HG03521 (cell line): ENCODE measurements around the gene RNF152.
"Not testable (repeated sequence)": the region's sequence is repeated elsewhere in the genome, so short reads cannot be mapped to it uniquely, and the experiment has no call there.

Source experiments
- ATAC-seq: cut with Tn5 transposase; IDR thresholded peaks from one replicate; pipeline ENCODE4 v1.9.1; 2021; ENCODE audit warnings: mild to moderate bottlenecking, moderate library complexity; ENCODE audit not compliant: unreplicated experiment

Gene RNF152

DNA sequence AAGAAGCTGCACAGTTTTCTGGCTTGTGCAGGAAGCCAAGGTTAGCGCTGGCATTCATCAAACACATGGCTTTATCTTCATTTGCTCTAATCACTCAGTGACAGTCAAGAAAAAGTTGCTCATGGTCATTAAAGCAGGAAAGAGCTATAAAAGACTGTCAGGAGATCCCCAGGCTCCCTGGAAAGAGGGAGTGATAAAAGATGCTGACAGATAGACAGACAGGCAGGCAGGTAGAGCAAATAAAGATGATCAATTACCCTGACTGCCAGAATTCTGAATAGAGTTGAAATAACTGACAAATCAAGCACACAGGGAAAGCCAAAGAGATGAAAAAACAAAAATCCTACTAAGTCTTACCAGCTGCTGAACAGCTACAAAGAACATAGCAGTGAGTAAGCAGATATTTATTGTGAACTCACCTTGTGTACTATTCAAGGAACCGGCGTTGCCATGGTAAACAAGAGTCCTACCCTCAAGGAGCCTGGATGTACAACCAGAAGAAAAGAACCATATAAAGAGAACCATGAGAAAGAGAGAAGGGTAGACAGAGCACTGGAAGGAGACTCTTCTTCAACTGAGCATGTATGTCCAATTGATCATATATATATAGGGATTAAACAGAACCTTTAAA lies 68.0 kb downstream of the RNF152 start:
- no peak for ATAC-seq

DNA sequence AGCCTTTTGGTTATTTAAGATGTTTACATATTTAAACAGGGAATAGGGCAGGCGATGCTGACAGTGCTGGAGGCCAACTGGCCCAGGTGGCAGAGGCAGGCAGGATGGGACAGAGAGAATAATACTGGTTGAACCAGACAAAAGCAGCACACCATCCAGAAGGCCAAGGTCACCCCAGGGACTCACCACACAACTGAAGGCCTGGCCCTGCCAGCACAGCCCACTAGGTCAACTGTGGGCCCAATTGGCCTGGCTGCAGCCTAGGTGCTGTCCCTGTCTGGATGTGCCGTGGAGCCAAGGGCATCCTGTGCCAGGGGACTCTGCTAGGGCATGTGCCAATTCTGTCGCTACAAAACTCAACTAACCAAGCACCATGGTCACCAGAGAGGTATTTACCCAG lies 69.2 kb downstream of the RNF152 start:
- ATAC-seq = no peak

DNA sequence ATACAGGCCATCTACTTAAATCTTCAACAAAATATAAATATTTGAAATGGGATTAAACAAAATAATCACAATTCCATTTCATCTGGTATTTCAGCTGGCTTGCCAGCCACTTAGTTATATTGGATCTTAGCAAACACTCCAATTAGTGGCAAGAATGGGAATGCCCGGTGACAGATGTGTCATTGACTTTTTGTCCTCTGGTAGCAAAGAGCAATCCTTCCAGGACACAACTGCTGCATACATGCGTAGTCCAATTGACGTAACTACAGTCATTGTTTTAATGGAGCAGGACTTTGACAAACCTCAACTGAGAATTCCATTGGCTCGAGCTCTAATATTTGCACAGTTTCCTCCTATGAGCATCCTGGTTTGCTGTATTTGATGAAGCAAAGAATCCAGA lies 69.9 kb downstream of the RNF152 start:
- no peak for ATAC-seq

DNA sequence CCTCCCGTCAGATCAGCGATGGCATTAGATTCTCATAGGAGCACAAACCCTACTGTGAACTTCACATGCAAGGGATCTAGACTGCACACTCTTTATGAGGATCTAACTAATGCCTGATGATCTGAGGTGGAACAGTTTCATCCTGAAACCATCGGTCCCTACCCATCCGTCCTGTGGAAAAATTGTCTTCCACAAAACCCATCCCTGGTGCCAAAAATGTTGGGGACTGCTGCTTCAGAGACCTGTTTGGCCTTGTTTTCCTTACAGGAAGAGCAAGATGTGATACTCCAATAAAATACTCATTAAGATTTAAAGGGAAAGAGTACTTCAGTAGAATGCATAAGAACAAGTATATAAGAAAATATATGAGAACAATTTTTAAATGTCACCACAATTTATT lies 71.1 kb downstream of the RNF152 start:
- no peak for ATAC-seq

DNA sequence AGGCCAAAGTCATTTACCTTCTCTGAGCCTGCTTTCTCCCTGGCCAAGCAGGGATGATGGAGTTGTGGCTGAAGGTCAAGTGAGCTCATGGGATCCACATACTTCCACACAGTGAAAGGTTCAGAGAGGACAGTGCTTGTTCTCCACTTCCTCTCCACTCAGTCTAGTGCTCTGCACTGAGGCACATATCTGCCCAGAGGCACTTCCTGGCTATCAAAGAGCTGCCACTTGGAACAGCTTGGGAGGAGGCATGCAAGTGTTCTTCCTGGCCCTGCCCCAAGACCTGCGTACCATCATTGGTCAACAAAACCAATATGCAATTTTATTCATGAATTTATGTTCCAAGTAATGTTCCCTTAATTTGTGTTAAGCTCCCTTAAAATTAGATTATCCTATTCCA lies 71.9 kb downstream of the RNF152 start:
- ATAC-seq = no peak

DNA sequence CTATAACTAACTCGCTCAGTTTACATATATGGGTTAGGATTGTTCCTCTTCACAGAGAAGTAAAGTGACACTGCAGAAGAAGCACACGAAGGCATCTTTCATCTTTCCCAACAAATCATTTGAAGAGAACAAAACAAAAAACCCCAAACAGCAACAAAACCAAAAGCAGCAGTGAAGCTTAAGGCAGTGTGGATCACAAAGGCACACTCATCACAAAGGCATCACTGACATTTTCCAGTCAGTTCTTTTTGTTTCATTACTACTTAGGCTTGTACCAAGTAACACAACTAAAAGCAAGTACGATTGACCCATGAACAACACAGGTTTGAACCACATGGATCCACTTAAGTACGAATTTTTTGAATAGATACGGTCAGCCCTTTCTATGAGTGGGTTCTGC lies 75.7 kb downstream of the RNF152 start:
- no peak for ATAC-seq

DNA sequence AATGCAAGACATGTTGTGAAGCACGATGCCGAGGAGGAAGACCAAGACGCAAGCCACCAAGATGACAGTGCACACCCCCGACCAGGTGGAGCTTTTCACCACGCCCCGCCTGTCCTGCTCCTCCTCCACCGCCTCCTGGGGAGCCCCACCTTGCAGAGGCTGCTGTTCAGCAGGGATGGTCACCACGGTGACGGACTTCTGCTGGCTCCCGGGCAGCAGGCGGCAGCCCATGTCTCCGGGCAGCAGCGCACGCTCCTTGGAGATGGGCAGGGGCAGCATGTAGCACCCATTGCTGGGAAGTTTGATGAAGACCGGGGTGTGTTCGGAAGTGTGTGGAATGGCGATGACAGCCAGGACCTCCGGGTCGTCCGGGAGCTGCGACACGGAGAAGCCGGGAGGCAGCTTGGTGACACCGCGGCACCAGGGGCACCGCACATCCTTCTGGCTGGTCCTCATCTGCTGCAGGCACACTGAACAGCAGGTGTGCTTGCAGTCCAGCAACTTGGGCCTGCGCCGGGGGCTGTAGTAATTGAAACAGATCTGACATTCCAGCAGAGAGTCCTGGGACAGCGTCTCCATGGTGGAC lies 76.8 kb downstream of the RNF152 start:
- no peak for ATAC-seq

DNA sequence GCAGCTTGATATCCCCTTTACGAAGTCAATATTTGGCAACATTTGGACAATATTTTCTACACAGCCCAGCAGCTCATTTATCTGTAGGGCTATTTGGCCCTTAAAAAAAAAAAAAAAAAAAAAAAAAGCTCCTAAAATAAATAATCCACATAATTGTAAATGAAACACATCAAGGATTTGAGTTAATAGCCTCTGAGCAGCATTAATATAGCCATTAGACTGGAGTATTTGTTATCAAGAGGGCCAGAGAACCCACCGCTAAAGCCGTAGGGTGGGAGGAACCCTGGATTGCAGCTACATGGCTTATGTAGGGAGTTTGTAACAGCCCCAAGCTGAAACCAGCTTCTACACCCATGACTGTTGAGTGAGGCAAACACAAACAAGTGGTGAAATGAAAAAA lies 84.5 kb downstream of the RNF152 start:
- no peak for ATAC-seq

DNA sequence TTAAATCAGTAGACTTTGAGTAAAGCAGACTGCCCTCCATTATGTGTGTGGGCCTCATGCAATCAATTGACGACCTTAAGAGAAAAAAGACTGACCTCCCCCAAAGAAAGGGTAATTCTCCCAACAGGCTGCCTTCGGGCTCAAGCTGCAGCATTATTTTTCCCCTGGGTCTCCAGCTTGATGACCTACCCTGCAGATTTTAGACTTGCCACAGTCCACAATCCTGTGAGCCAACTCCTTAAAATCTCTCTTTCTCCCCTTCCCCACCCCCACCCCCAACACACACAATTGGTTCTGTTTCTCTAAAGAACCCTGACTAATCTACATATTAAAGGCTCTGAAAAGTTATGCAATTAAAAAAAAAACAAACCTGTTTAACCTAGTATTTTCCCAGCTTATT lies 89.4 kb downstream of the RNF152 start:
- ATAC-seq = no peak

DNA sequence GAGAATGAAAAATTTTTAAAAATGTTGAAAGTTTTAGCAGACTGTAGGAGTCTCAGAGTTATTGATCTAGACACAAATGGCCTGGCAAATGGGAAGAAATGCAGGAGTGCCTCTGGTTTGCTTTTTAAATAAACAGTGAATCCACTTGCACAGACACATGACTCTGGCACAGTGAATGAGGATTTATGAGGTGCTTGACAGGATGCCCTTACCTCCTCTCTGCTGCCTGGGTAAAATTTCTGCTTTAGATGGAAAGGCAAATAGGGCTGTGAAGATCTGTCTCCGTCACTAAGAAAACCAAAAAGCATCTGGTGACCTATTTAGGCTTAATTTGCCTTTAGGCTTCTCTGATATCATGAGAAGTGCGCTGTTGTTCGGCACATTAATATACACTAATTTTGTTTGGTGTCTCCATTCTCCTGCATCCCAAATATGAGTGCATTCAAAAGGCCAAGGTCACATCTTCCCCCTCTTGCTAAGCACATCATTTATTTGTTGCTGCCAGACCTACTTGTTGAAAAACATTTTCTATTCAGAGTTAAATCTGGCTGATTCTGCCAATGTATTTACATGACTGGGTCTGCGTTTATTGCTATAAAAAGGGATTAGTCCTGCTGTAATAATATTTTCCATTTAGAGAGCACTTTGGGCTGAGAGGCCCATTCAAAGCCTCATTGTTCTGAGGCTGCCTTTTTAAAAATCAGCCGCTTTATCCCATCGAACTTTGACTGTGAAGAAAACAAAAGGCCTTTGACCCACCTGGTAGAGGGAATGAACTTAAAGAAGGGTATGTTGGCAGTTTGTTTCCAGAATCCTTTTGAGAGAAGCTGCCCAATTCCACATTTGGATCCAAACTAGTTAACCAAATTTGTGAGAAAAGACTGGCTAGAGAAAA lies 94.9 kb downstream of the RNF152 start:
- no peak for ATAC-seq

DNA sequence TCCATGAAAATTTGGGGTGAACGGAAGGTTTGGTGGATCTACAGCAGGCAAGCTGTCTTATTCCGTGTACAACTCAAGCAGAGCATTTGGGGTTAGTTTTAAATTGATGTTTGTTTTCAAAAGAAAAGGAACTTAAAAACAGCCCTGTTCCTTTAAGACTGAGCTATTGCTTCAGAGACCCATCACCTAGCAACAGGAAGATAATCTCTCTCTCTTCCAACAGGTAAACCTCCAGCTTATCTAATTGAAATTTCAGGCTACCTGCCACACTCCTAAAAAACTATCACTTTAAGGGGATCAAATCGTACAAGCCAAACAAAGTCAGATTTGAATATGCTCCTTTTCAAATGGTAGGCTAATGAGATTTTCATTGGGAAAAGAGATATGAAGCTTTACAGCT lies 101.8 kb downstream of the RNF152 start:
- no peak for ATAC-seq

DNA sequence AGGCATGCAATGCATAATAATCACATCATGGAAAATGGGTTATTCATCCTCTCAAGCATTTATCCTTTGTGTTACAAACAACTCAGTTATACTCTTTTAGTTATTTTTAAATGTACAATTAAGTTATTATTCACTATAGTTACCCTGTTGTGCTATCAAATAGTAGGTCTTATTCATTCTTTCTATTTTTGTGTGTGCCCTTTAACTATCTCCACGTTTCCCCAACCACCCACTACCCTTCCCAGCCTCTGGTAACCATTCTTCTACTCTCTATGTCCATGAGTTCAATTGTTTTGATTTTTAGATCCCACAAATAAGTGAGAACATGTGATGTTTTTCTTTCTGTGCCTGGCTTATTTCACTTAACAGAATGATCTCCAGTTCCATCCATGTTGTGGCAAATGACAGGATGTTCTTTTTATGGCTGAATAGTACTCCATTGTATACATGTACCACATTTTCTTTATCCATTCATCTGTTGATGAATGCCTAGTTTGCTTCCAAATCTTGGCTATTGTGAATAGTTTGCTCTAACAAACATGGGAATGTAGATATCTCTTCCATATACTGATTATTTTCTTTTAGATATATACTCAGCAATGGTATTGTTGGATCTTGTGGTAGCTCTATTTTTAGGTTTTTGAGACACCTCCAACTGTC lies 105.7 kb downstream of the RNF152 start:
- not testable (repeated sequence) for ATAC-seq

DNA sequence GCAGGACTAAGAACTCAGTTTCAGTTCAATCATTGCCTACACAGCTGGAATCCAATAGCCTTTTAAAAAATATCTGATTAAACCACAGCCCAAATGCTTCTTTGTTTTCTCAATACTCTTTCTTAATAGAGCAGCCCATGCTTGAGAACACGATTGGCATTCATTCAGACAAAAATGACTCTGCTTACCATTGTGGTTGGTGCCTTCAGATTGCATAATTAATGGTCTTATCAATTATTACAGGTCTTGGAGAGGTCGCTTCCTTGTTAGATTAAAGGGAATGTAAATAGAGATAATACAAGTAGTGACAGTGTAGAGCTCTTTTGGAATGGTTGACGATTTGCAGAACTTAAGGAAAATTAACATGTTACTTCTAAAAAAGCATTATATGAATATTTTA lies 107.2 kb downstream of the RNF152 start:
- ATAC-seq = no peak

DNA sequence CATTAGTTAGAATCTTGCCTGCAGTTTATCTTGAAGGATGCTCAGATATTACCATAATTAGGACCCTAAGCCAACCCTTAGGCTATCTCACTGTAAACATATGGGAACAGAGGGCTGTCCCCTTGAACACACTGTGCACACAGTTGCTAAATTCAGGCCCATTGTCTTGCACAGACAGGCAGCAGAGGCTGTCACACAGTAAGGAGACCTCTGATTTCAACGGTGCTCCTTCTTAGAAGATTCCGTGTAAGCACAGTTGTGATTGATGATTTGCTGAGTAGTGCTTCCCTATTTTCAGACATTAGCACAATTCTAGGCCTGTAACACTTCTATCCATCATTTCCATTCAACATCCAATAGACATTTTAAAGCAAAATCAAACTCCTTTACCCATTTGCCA lies 108.0 kb downstream of the RNF152 start:
- no peak for ATAC-seq

DNA sequence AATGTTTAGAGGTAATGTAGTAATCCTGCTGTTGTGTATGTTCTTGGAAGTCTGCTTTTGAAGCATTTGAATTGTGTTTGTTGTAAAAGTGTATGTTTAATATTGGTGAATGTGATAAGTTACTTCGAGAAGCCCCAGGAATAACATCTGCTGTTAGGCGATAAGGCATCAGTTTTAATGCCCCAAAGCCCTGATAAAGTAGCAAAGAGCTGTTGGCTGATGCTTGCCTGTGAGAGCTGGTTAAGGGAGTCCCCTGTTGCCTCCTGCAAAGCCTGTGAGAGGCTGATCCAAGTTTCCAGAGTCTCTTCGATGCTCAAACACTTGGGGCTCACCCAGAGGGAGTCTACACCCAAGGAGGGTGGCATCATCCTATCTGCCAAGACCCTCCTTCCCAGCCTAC lies 110.3 kb downstream of the RNF152 start:
- ATAC-seq = no peak

DNA sequence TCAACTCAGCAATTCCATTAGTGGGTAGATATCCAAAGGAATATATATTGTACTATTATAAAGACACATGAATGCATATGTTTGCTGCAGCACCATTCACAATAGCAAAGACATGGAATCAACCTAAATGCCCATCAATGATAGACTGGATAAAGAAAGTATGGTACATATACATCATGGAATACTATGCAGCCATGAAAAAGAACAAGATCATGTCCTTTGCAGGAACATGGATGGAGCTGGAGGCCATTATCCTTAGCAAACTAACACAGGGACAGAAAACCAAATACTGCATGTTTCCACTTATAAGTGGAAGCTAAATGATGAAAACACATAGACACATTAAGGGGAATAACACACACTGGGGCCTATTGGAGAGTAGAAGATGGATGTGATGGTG lies 116.6 kb downstream of the RNF152 start:
- not testable (repeated sequence) for ATAC-seq

DNA sequence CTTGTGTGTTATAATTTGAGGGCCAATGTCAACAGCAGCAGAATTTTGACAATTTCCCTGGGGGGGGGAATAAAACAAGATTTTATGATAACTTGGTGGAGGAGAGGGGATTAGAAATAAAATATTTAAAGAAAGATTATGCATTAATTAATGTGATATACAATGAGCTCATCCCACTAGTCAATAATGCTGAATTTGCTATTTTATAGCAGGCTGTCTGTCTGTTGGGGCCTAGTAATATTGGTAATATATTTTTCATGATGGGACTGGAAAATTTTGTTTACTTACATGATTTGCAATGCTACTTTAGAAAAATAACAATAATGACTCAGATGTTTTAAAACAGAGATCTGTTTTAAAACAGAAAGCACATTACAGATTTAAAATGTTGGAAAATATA lies 118.0 kb downstream of the RNF152 start:
- no peak for ATAC-seq

DNA sequence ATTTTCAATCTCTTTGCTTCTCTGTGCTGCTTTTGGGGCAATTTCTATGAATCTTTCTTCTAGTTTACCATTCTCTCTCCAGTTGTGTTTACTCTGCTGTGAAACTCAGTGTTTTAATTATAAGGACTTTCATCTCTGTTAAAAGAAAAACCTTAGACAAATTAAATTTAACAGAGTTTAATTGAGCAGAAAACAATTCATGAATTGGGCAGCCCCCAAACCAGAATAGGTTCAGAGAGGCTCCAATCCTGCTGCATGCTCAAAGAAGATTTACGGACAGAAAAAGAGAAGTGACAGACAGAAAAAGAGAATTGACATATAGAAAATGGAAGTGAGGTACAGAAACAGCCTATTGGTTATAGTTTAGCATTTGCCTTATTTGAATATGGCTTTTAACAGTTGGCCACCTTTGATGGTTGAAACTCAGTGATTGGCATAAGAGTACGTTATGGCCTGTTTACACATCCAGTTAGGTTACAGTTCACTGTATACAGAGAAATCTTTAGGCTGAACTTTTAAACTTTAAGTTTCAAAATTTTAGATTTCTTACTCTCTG lies 120.4 kb downstream of the RNF152 start:
- ATAC-seq = no peak

DNA sequence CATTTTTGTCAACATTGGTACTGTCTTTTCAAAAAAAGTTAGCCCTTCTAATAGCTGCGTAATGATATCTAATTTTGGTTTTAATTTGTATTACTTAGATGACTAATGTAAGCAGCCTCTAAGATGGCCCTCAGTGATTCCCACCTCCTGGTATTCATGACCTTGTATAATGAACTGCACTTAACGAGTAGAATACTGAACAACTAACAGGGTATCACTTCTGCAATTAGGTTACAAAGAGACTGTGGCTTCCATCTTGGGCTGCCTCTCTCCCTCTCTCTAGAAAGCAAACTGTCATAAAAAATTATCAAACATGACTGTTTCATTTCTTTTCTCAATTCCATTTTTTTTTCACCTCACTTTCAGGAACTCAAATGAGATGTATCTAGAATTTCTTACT lies 120.9 kb downstream of the RNF152 start:
- ATAC-seq = no peak

DNA sequence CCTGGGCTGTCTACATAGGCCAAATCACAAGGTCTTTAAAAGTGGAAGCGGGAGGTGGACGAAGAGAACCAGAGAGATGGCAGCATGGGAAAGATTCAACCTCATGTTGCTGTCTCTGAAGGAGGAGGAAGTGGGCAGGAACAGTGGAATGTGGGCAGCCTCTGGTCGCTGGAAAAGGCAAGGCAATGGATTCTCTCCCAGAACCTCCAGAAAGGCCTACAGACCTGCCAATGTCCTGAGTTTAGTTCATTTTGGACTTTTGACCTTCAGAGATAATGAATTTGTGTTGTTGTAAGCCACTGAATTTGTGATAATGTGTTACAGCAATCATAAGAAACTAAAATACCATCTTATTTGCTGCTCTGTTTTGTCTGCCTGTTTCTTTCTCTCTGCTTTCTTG lies 122.5 kb downstream of the RNF152 start:
- no peak for ATAC-seq

DNA sequence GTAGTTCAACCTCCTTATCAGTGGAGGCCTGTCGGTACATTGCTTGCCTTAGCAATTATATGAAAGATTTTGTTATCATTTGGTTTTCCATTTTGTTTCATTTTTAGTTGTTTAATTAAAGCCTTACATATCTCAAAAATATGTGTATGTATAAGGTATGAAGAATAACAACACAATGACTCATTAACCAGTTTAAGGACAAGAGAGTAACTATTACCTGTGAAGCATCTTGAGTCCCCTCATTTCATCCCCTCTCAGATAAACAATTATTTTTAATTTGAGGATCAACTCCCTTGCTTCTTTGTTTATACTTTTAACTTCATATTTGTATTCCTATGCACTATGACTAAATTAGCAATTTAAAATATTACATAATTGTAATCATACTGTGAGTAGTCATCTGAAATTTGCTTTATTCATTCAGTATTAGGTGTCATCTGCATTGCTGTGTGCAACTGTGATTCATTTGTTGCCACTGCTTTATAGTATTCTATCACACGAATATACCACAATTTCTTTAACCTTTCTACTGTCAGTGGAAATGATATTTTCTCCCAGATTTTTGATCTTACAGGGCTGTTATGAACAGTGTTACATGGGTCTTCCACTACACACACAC lies 126.4 kb downstream of the RNF152 start:
- no peak for ATAC-seq
